SK-N-MC (cell line): ENCODE measurements around the gene DCLRE1A.

Experiments used
- EZH2 ChIP-seq: fragments of 200-600 bp; sonication (generic); IDR thresholded peaks from one replicate; pipeline ENCODE4 v1.6.1; 2017; ENCODE audit warnings: antibody characterized with exemption
- POLR2AphosphoS5 ChIP-seq: IDR thresholded peaks from 2 replicates; pipeline ENCODE4 v1.6.1; 2012; ENCODE audit warnings: mild to moderate bottlenecking, low read depth, low read length, borderline replicate concordance

DNA sequence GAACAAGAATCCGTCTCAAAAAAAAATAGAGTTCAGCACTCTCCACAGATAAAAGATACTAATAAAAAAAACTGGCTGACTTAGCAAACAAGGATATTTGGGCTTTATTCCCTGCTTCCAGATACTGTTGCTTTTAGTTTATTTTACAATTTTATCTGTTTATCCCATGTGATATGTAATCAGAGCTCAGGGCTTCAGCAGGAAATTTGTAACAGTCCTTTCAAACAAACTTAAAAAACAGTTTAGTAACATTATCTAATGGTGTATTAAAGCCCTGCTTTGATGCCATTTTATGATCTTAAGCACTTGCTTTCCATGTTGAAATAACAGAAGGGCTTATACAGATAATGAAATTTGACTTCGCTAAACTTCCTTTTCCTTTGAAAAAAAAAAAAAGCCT lies 28.1 kb downstream of the DCLRE1A start:
- TF ChIP-seq EZH2: no peak
- no peak for TF ChIP-seq POLR2AphosphoS5
